ENCODE measurements around the gene DEFB128.
"Not testable (repeated sequence)": the region's sequence is repeated elsewhere in the genome, so short reads cannot be mapped to it uniquely, and the experiment has no call there.

The DEFB128 gene

DNA sequence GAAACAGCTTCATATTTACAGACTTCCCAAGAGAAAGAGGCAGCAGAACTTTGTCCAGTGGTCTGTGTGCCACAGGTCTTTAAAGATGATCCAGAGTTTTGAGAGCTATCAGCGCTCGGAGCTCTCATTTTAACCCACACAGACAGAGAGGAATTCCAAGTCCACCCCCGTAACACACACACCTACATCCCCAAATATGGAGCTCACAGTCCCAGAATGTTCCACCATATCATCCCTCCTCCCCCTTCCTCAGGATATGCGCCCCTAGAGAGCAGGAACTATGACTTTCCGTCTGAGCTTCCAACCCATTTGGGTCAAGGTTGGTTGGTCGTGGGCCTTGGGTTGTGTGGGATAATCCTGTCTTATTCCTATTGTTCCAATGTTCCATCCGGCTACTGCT is at the start of gene DEFB128:
TSS of gene DEFB128 (minus strand) at position 101 of the 400 bp plus-strand sequence. CDS start at position 13, 88 bp downstream.
- TF ChIP-seq, protein P1, sequence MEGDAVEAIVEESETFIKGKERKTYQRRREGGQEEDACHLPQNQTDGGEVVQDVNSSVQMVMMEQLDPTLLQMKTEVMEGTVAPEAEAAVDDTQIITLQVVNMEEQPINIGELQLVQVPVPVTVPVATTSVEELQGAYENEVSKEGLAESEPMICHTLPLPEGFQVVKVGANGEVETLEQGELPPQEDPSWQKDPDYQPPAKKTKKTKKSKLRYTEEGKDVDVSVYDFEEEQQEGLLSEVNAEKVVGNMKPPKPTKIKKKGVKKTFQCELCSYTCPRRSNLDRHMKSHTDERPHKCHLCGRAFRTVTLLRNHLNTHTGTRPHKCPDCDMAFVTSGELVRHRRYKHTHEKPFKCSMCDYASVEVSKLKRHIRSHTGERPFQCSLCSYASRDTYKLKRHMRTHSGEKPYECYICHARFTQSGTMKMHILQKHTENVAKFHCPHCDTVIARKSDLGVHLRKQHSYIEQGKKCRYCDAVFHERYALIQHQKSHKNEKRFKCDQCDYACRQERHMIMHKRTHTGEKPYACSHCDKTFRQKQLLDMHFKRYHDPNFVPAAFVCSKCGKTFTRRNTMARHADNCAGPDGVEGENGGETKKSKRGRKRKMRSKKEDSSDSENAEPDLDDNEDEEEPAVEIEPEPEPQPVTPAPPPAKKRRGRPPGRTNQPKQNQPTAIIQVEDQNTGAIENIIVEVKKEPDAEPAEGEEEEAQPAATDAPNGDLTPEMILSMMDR (conservative IDR thresholded peaks at IDR 0.05; ENCODE audit: low read depth, low read length), result no peak
- DNase-seq (ENCODE audit: low read depth), result no peak

DNA sequence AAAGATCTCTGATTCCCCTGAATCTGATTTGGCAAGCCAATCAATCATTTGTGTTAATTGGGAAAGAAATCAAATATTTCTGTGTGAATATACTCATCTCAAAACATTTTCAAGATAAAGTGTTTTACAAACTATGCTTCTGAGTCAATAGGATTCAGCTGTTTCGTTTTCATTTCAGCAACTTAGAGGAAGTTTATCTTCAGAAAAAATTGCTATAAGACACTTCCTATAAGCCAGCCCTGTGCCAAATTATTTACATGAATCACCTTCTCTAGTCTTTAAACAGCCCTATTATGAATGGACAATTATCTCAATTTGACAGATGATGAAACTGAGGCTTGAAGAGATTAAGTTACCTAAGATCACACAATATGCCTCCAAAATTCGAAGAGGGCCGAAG is 48.4 kb upstream of the DEFB128 start:
- TF ChIP-seq, protein P1 (conservative IDR thresholded peaks at IDR 0.05; ENCODE audit: low read depth, low read length), result no peak
- DNase-seq (ENCODE audit: low read depth), result no peak
- no peak overlapping the region for H3K4me3 ChIP-seq (ENCODE audit: low read depth, low read length)

More for the DNA sequence above, at the start of gene DEFB128:
- H3K4me3 ChIP-seq (ENCODE audit: low read depth, low read length), result no peak within 1 kb of the TSS

DNA sequence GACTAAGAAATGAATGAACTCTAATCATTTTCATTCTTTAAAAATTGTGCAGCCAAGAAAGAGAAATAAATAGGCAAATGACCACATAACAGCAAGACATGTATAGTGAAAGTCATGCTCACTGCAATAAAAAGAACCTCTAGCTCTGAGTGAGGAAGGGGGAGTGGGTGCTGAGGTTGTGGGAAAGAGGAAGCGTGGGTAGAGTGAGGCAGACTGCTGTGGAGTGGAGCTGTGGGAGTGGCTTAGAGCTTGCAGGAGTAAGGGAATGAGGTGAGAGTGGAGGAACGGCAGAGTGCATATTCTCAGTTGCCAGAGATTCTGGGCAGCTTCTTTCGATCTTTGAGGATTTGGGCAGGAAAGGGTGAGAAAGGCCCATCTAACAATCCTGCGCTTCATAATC is 48.0 kb upstream of the DEFB128 start:
- H3K4me3 ChIP-seq (ENCODE audit: low read depth, low read length), result no peak overlapping the region
- TF ChIP-seq, protein P1 (conservative IDR thresholded peaks at IDR 0.05; ENCODE audit: low read depth, low read length), result no peak
- DNase-seq (ENCODE audit: low read depth), result peak; percentile 2

DNA sequence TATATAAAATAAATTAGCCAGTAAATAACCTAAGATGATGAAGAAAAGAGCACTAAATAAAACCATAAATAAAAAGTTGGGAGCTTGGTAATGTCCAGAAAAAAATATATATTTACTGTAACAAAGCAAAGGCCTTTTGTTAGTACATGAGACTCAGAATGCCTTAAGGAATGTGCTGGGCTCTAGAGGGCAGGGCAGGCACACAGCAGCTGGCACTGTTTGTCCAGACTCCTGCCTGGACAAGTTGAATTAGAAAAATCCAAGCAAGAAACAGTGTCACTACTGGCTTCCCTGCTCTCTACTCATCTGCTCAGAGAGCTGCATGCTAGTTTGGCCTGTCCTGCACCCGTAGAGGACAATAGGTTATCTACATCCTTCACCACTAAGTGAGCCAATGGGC is 46.4 kb upstream of the DEFB128 start:
- TF ChIP-seq, protein P1 (conservative IDR thresholded peaks at IDR 0.05; ENCODE audit: low read depth, low read length), result peak; percentile 6
- DNase-seq (ENCODE audit: low read depth), result peak; percentile 13
- H3K4me3 ChIP-seq (ENCODE audit: low read depth, low read length), result no peak overlapping the region

DNA sequence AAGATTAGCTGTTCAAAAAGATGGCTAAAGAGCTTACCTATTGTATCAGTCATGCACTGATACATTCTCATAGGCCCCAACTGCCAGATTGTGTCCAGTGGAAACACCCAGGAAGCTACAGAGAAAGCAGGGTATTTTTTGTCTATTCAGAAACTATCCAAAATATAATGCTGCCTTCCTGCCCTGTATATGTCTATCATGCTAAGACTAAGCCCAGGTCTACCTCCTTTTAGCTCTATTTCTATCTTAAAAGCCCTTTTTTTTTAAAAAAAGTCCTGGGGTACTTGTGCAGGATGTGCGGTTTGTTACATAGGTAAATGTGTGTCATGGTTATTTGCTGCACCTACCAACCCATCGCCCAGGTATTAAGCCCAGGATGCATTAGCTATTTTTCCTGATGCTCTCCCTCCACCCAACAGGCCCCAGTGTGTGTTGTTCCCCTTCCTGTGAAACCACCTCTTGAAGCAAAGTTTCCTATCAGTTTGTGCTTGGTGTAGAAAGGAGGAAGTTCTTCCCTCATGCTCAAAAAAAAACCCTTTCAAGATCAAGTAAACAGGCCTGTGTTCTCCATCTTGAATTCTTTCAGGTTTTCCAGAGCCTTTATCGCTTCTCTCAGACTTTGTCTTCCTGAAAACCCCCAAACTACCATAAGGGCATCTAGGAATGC is 38.1 kb upstream of the DEFB128 start:
- no peak overlapping the region for H3K4me3 ChIP-seq (ENCODE audit: low read depth, low read length)
- DNase-seq (ENCODE audit: low read depth), result no peak
- TF ChIP-seq, protein P1 (conservative IDR thresholded peaks at IDR 0.05; ENCODE audit: low read depth, low read length), result no peak

DNA sequence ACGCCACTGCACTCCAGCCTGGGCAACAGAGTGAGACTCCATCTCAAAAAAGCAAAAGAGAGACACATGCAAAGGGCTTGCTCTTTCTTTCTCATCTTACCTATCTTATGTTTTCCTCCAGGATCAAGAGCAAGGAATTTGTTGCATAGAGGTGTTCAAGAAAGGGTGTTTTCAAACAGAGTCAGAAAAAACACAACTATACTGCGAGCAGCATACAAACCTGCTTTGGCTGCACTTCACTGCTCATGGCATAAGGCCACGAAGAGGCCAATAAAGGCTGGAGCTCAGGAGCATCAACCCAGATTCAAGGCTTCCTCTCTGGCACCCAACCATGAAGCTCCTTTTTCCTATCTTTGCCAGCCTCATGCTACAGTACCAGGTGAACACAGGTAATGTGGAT is 37.4 kb upstream of the DEFB128 start, which contains the start of gene DEFB129:
TSS of gene DEFB129 (plus strand) at position 301 of the 400 bp plus-strand sequence. CDS start at position 332, 31 bp downstream.
- no peak within 1 kb of the TSS for H3K4me3 ChIP-seq (ENCODE audit: low read depth, low read length)
- TF ChIP-seq, protein P1 (conservative IDR thresholded peaks at IDR 0.05; ENCODE audit: low read depth, low read length), result no peak
- no peak for DNase-seq (ENCODE audit: low read depth)

DNA sequence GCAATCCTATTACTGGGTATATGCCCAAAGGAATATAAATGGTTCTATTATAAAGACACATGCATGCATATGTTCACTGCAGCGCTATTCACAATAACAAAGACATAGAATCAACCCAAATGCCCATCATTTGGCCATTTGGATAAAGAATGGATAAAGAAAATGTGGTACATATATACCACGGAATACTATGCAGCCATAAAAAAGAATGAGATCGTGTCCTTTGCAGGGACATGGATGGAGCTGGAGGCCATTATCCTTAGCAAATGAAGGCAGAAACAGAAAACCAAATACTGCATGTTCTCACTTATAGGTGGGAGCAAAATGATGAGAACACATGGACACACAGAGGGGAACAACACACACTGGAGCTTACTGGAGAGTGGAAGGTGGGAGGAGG is 36.4 kb upstream of the DEFB128 start:
- not testable (repeated sequence) for H3K4me3 ChIP-seq (ENCODE audit: low read depth, low read length); DNase-seq (ENCODE audit: low read depth)
